Mammary epithelial cell (primary cell): ENCODE results near the gene DPP9.

Source experiments
- CTCF ChIP-seq, 2 donors: IDR thresholded peaks in 1 of 2; conservative IDR thresholded peaks in 1 of 2; 2 replicates each; pipeline ENCODE4 v1.5.1; 2011 to 2012; ENCODE audit warnings: inconsistent platforms in 2 of 2, low read length in 2 of 2, mild to moderate bottlenecking in 2 of 2, control low read depth in 1 of 2, low read depth in 1 of 2; ENCODE audit not compliant: insufficient read depth in 1 of 2; ENCODE audit errors: extremely low read depth in 1 of 2
- EZH2 ChIP-seq: IDR thresholded peaks from 2 replicates; pipeline ENCODE4 v1.6.1; 2012; ENCODE audit warnings: low read length, inconsistent platforms, borderline replicate concordance

- TF ChIP-seq CTCF (conservative IDR thresholded peaks at IDR 0.05 in 1 of 2, IDR thresholded peaks at IDR 0.05 in 1 of 2; ENCODE audit: extremely low read depth in 1 of 2, insufficient read depth in 1 of 2, low read depth in 1 of 2, low read length in 2 of 2) = no peak
- no peak for TF ChIP-seq EZH2
Measured at GRCh38 chr19:4662020-4662695, 61.5 kb downstream of the DPP9 start.
